B cell (primary cell): ENCODE measurements around the gene SERGEF. TPM values are rescaled to one million over a fixed set of nuclear protein-coding genes. Genes with fewer than 3 reads are reported as not detected.

Source experiments
- ATAC-seq: fragments of 200-7000 bp; cut with Tn5 transposase; one replicate; pipeline ENCODE4 v1.10.0; 2021; ENCODE audit warnings: low read depth, mild to moderate bottlenecking, moderate number of reproducible peaks, moderate library complexity
- CTCF ChIA-PET: fragments of 350-600 bp; sonication (Branson Sonifier 250); formaldehyde crosslinking; loops from one replicate; lab custom pipeline; 2021; ENCODE audit warnings: antibody characterized with exemption, inconsistent platforms; lab: Charles Lee
- POLR2A ChIA-PET: fragments of 350-600 bp; sonication (Branson Sonifier 250); formaldehyde crosslinking; loops from one replicate; lab custom pipeline; 2021; ENCODE audit warnings: antibody characterized with exemption; lab: Charles Lee
- DNase-seq: peaks from one replicate; pipeline ENCODE4 v3.0.0; 2013
- H2AFZ ChIP-seq: 2 replicates; pipeline ENCODE4 v1.6.1; 2012; ENCODE audit warnings: mild to moderate bottlenecking, low read depth, low read length; ENCODE audit not compliant: insufficient read depth, poor library complexity, severe bottlenecking
- H3K27ac ChIP-seq, 2 donors: 1 replicate in 1 of 2; 2 replicates in 1 of 2; pipeline ENCODE4 v1.5.1; 2012 to 2013; ENCODE audit warnings: low read length in 2 of 2, mild to moderate bottlenecking in 2 of 2, moderate library complexity in 1 of 2
- H3K27me3 ChIP-seq, 4 experiments: fragments of 200-600 bp in 1 of 4; sonication (generic) in 1 of 4; replicated peaks in 1 of 4; 1 replicate in 2 of 4; 2 replicates in 2 of 4; pipeline versions ENCODE4 v1.6.1 to v1.7.0; 2013 to 2016; ENCODE audit warnings: low read length in 3 of 4, mild to moderate bottlenecking in 2 of 4, mixed read lengths in 1 of 4, moderate library complexity in 1 of 4; ENCODE audit not compliant: insufficient read depth in 4 of 4, control insufficient read depth in 3 of 4; ENCODE audit errors: control extremely low read depth in 1 of 4
- H3K36me3 ChIP-seq, 2 experiments: replicated peaks in 1 of 2; 1 replicate in 1 of 2; 2 replicates in 1 of 2; pipeline versions ENCODE4 v1.6.1 to v1.7.1; 2013; ENCODE audit warnings: low read length in 1 of 2; ENCODE audit not compliant: insufficient read depth in 2 of 2, control insufficient read depth in 1 of 2; ENCODE audit errors: control extremely low read depth in 1 of 2, extremely low read depth in 1 of 2
- H3K4me1 ChIP-seq, 2 donors: fragments of 200-600 bp in 1 of 2; sonication (generic) in 1 of 2; 1 replicate in 1 of 2; 2 replicates in 1 of 2; pipeline versions ENCODE4 v1.5.1 to v1.6.1; 2013 to 2017; ENCODE audit warnings: low read length in 2 of 2; ENCODE audit not compliant: control insufficient read depth in 2 of 2, insufficient read depth in 2 of 2
- H3K4me2 ChIP-seq: replicated peaks from 2 replicates; pipeline ENCODE3; 2012; ENCODE audit warnings: mild to moderate bottlenecking, low read depth, low read length; ENCODE audit not compliant: poor library complexity, severe bottlenecking
- H3K4me3 ChIP-seq, 5 experiments: fragments of 200-600 bp in 1 of 5; sonication (generic) in 1 of 5; 1 replicate in 3 of 5; 2 replicates in 2 of 5; pipeline versions ENCODE4 v1.5.1 to v1.7.0; 2011 to 2016; ENCODE audit warnings: low read length in 4 of 5, mild to moderate bottlenecking in 4 of 5, low read depth in 2 of 5, control low read depth in 1 of 5, moderate library complexity in 1 of 5; ENCODE audit not compliant: insufficient read depth in 1 of 5; ENCODE audit errors: control extremely low read depth in 1 of 5, extremely low read depth in 1 of 5
- H3K79me2 ChIP-seq: fragments of 200-600 bp; sonication (generic); one replicate; pipeline ENCODE4 v1.6.0; 2016; ENCODE audit warnings: low read length; ENCODE audit not compliant: control insufficient read depth, insufficient read depth
- H3K9ac ChIP-seq: fragments of 200-600 bp; sonication (generic); 2 replicates; pipeline ENCODE4 v1.6.1; 2017; ENCODE audit warnings: mild to moderate bottlenecking, low read length, moderate library complexity
- H3K9me3 ChIP-seq, 3 donors: one replicate each; pipeline versions ENCODE4 v1.6.1 to v1.7.1; 2013; ENCODE audit warnings: low read length in 2 of 3; ENCODE audit not compliant: control insufficient read depth in 2 of 3, insufficient read depth in 1 of 3; ENCODE audit errors: control extremely low read depth in 1 of 3
- H4K20me1 ChIP-seq: 2 replicates; pipeline ENCODE4 v1.6.0; 2012; ENCODE audit warnings: mild to moderate bottlenecking, low read length; ENCODE audit not compliant: insufficient read depth, control insufficient read depth, poor library complexity, severe bottlenecking
- H3K27ac Mint-ChIP-seq: one replicate; pipeline ENCODE4 v1.8.0; 2021; ENCODE audit warnings: mixed read lengths
- H3K27me3 Mint-ChIP-seq: one replicate; pipeline ENCODE4 v1.8.0; 2021; ENCODE audit warnings: mixed read lengths
- H3K4me1 Mint-ChIP-seq: one replicate; pipeline ENCODE4 v1.8.0; 2021; ENCODE audit warnings: mixed read lengths
- H3K4me3 Mint-ChIP-seq: one replicate; pipeline ENCODE4 v1.8.0; 2021; ENCODE audit warnings: mixed read lengths
- H3K9me3 Mint-ChIP-seq: one replicate; pipeline ENCODE4 v1.8.0; 2022; ENCODE audit warnings: mixed read lengths; ENCODE audit not compliant: insufficient read depth
- EZH2 ChIP-seq: IDR thresholded peaks from 2 replicates; pipeline ENCODE4 v1.6.1; 2012; ENCODE audit warnings: borderline replicate concordance, low read depth, mild to moderate bottlenecking, moderate library complexity, low read length; ENCODE audit not compliant: insufficient read depth, poor library complexity, severe bottlenecking
- WGBS: methylation state at CpG from one replicate; pipeline ENCODE4 v1.1.5; 2013; ENCODE audit warnings: missing lambda C conversion rate; ENCODE audit not compliant: insufficient coverage; 5-methylcytosine and 5-hydroxymethylcytosine counted together
- intact Hi-C: fragments of 100-400 bp; cut with micrococcal nuclease; formaldehyde crosslinking; loops from one replicate; pipeline ENCODE4 v1.10.0; 2022
- polyA plus RNA-seq: library from polyadenylated mRNA; depleted of rRNA; stranded (reverse); fragments of >200 nt; gene quantifications from 2 replicates; pipeline ENCODE4 v1.2.3, GENCODE V29; 2012
- total RNA-seq, 2 donors: library from RNA; stranded (reverse); fragments of 120-200 nt in 1 of 2; gene quantifications; 1 replicate in 1 of 2; 2 replicates in 1 of 2; pipeline versions ENCODE4 v1.2.3 to v1.2.4, GENCODE V29; 2013 to 2022
- TF ChIP-seq, protein P1 (sequence below): fragments of 200-600 bp; IDR thresholded peaks from one replicate; pipeline ENCODE4 v1.8.0; 2022; ENCODE audit warnings: antibody characterized with exemption, mild to moderate bottlenecking

The SERGEF gene
- total and polyA plus RNA-seq, 2 donors (not counting 1 experiment from before 2014, with no cell fraction given) = 24.2 to 54.3 TPM

DNA sequence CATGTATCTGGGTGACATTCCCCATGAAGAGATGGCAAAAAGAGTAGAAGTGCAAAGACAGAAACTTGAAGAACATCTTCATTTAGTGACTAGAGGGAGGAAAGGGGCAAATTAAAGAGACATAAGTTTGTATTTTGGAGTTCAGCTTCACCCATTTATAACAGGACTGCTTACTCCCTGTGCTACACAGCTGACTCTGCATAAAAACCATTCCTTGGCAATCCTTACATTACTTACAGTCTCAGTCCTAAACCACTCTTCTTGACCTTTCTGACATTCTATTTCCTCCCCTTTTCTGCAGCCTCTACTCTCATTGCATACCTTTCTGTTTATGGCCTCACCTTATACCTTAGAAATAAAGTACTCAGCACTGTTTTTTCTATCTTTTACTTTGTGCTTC, 6.8 kb upstream of the SERGEF start:
- H3K27ac Mint-ChIP-seq = no peak overlapping the region
- Histone ChIP-seq H3K4me2 (no peak overlapping the region), H3K27ac (no peak overlapping the region), H4K20me1 (no peaks in the 10 kb centered on the region), H3K79me2 (no peaks in the 10 kb centered on the region), H3K36me3 (no peaks in the 10 kb centered on the region), H2AFZ (no peak overlapping the region), H3K4me3 (no peak overlapping the region), H3K9ac (no peak overlapping the region), H3K27me3 (no peaks in the 10 kb centered on the region), H3K4me1 (peaks cover 0 to under 1% of the 10 kb centered on the region in 2 donors), H3K9me3 (no peaks in the 10 kb centered on the region)
- TF ChIP-seq, protein P1, sequence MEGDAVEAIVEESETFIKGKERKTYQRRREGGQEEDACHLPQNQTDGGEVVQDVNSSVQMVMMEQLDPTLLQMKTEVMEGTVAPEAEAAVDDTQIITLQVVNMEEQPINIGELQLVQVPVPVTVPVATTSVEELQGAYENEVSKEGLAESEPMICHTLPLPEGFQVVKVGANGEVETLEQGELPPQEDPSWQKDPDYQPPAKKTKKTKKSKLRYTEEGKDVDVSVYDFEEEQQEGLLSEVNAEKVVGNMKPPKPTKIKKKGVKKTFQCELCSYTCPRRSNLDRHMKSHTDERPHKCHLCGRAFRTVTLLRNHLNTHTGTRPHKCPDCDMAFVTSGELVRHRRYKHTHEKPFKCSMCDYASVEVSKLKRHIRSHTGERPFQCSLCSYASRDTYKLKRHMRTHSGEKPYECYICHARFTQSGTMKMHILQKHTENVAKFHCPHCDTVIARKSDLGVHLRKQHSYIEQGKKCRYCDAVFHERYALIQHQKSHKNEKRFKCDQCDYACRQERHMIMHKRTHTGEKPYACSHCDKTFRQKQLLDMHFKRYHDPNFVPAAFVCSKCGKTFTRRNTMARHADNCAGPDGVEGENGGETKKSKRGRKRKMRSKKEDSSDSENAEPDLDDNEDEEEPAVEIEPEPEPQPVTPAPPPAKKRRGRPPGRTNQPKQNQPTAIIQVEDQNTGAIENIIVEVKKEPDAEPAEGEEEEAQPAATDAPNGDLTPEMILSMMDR = no peak
- no peak for TF ChIP-seq EZH2
- DNase-seq (no peak), ATAC-seq (no peak)
- ChIA-PET CTCF (no interaction called here), POLR2A (no interaction called here)
- intact Hi-C loops = loop anchor here (10.0 kb wide), 1 partner anchor 635 kb away; the partner anchor contains the start of gene KCNJ11
- H3K27me3 Mint-ChIP-seq = no peaks in the 10 kb centered on the region
- H3K9me3 Mint-ChIP-seq = no peaks in the 10 kb centered on the region
- no peaks in the 10 kb centered on the region for H3K4me1 Mint-ChIP-seq
- no peak overlapping the region for H3K4me3 Mint-ChIP-seq

DNA sequence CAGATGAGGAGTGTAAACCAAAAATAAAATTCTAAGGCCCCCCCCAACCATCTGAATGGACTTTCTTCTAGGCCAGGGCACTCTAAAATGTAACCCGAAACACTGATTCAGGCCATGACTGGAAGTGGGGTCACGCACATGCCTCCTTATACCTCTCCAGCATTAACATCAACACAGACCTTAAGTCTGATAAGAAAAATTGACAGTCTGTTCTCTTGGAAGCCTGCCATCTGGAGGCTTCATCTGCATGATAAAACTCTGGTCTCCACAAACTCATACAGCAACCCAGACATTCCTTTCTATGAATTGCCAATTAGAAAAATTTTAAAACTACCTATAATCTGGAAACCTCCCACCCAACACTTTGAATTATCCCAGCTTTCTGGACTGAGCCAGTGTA, 3.9 kb upstream of the SERGEF start:
- H3K9me3 ChIP-seq = peaks cover 0 to 6% (median 0%) of the 10 kb centered on the region in 3 donors
- DNase-seq (no peak), ATAC-seq (no peak)
- 94% methylated on average over 2 of the region's 2 CpGs for WGBS
- H3K9ac ChIP-seq = no peak overlapping the region
- no peaks in the 10 kb centered on the region for H3K27me3 ChIP-seq
- H3K27ac ChIP-seq = no peak overlapping the region
- no peak overlapping the region for H2AFZ ChIP-seq
- Mint-ChIP-seq H3K4me3 (no peak overlapping the region), H3K4me1 (peaks cover 18% of the 10 kb centered on the region), H3K27ac (no peak overlapping the region), H3K27me3 (no peaks in the 10 kb centered on the region), H3K9me3 (peaks cover 1% of the 10 kb centered on the region)
- H3K4me3 ChIP-seq = no peak overlapping the region
- H3K36me3 ChIP-seq = no peaks in the 10 kb centered on the region
- TF ChIP-seq, protein P1 = no peak
- TF ChIP-seq EZH2 = no peak
- ChIA-PET CTCF (interaction anchor here (0.6 to 1.5 kb wide), 2 partner anchors 20 to 89 kb away, joined by 4 to 5 read pairs; no protein-coding TSS in a partner anchor), POLR2A (no interaction called here)
- H3K4me1 ChIP-seq = peaks cover 9 to 20% of the 10 kb centered on the region in 2 donors
- no peaks in the 10 kb centered on the region for H4K20me1 ChIP-seq
- H3K79me2 ChIP-seq = peaks cover 6% of the 10 kb centered on the region
- no peak overlapping the region for H3K4me2 ChIP-seq
- intact Hi-C loops = loop anchor here (10.0 kb wide), 1 partner anchor 632 kb away; the partner anchor contains the start of gene KCNJ11
